ENCODE data around the gene GABRA1.

Gene GABRA1

GRCh38 chr5:161851691-161852299 lies 3.9 kb downstream of the GABRA1 start:
- TF ChIP-seq CTCF (IDR thresholded peaks at IDR 0.05; ENCODE audit: low read depth, low read length), result peak; percentile 19
- DNase-seq (ENCODE audit: low read depth, low spot score), result peak; percentile 2
- in situ Hi-C loops (cut with HindIII; ENCODE audit: low sequenced_read_pairs), result no loop called here
- H3K4me3 ChIP-seq (ENCODE audit: low read depth, low read length), result no peak overlapping the region

GRCh38 chr5:161857358-161857757 lies 9.4 kb downstream of the GABRA1 start:
- no peak overlapping the region for H3K4me3 ChIP-seq (ENCODE audit: low read depth, low read length)
- no peak for TF ChIP-seq CTCF (IDR thresholded peaks at IDR 0.05; ENCODE audit: low read depth, low read length)
- DNase-seq (ENCODE audit: low read depth, low spot score), result no peak
- in situ Hi-C loops (cut with HindIII; ENCODE audit: low sequenced_read_pairs), result no loop called here

- TF ChIP-seq CTCF (IDR thresholded peaks at IDR 0.05; ENCODE audit: low read depth, low read length), result no peak
- DNase-seq (ENCODE audit: low read depth, low spot score), result no peak
- in situ Hi-C loops (cut with HindIII; ENCODE audit: low sequenced_read_pairs), result no loop called here
Measured at GRCh38 chr5:161863259-161863658, 15.3 kb downstream of the GABRA1 start.

GRCh38 chr5:161863811-161864210 lies 15.9 kb downstream of the GABRA1 start:
- DNase-seq (ENCODE audit: low read depth, low spot score), result no peak
- TF ChIP-seq CTCF (IDR thresholded peaks at IDR 0.05; ENCODE audit: low read depth, low read length), result no peak
- H3K4me3 ChIP-seq (ENCODE audit: low read depth, low read length), result no peak overlapping the region
- in situ Hi-C loops (cut with HindIII; ENCODE audit: low sequenced_read_pairs), result no loop called here

More at GRCh38 chr5:161863259-161863658, 15.3 kb downstream of the GABRA1 start:
- no peak overlapping the region for H3K4me3 ChIP-seq (ENCODE audit: low read depth, low read length)

GRCh38 chr5:161865510-161865909 lies 17.6 kb downstream of the GABRA1 start:
- TF ChIP-seq CTCF (IDR thresholded peaks at IDR 0.05; ENCODE audit: low read depth, low read length), result no peak
- in situ Hi-C loops (cut with HindIII; ENCODE audit: low sequenced_read_pairs), result no loop called here
- no peak for DNase-seq (ENCODE audit: low read depth, low spot score)
- H3K4me3 ChIP-seq (ENCODE audit: low read depth, low read length), result no peak overlapping the region

GRCh38 chr5:161889971-161890370 lies 42.1 kb downstream of the GABRA1 start:
- H3K4me3 ChIP-seq (ENCODE audit: low read depth, low read length), result no peak overlapping the region
- in situ Hi-C loops (cut with HindIII; ENCODE audit: low sequenced_read_pairs), result no loop called here
- no peak for DNase-seq (ENCODE audit: low read depth, low spot score)
- no peak for TF ChIP-seq CTCF (IDR thresholded peaks at IDR 0.05; ENCODE audit: low read depth, low read length)

All from astrocyte of the spinal cord (primary cell).